PFSK-1 (cell line): ENCODE results near the gene EDRF1.

Experiments
- POLR2AphosphoS5 ChIP-seq: IDR thresholded peaks from 2 replicates; pipeline ENCODE4 v1.6.1; 2012; ENCODE audit warnings: low read depth, mild to moderate bottlenecking, control low read depth, low read length, moderate library complexity
- REST ChIP-seq, 2 experiments: IDR thresholded peaks; 2 replicates each; pipeline versions ENCODE4 v1.6.1 to v1.8.0; 2011 to 2012; ENCODE audit warnings: low read depth in 2 of 2, low read length in 2 of 2, control low read depth in 1 of 2, inconsistent platforms in 1 of 2, mild to moderate bottlenecking in 1 of 2, moderate library complexity in 1 of 2; ENCODE audit not compliant: insufficient read depth in 1 of 2
- SIN3A ChIP-seq: IDR thresholded peaks from 2 replicates; pipeline ENCODE4 v1.6.1; 2012; ENCODE audit warnings: mild to moderate bottlenecking, low read length, moderate library complexity, borderline replicate concordance; ENCODE audit not compliant: insufficient read depth
- TAF1 ChIP-seq: IDR thresholded peaks from 2 replicates; pipeline ENCODE4 v1.6.1; 2012; ENCODE audit warnings: low read length, control low read depth, borderline replicate concordance; ENCODE audit not compliant: insufficient read depth

DNA sequence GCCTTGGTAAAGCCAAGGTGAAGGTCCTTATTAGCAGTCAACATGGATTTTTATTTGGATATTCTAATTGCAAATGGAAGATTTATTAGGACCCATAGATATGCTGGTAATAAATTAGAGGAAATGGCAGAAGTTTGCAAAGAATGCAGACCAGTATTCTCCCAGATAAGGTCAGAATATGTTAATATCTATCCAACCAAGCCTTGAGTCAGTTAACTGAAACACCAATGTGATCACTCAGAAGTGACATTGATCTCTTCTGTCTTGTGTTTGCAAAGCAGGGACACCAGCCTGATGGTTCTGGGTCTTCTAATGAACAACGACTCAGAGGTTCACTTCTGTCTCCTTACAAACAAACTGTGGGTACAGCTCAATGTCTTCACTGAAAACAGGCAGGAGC, 82.1 kb downstream of the EDRF1 start:
- TF ChIP-seq TAF1 (no peak), POLR2AphosphoS5 (no peak), REST (IDR thresholded peaks at IDR 0.05; ENCODE audit: insufficient read depth in 1 of 2, low read depth in 2 of 2, low read length in 2 of 2) (no peak), SIN3A (no peak)
